ENCODE data around the gene SEC14L5.

The SEC14L5 gene

DNA sequence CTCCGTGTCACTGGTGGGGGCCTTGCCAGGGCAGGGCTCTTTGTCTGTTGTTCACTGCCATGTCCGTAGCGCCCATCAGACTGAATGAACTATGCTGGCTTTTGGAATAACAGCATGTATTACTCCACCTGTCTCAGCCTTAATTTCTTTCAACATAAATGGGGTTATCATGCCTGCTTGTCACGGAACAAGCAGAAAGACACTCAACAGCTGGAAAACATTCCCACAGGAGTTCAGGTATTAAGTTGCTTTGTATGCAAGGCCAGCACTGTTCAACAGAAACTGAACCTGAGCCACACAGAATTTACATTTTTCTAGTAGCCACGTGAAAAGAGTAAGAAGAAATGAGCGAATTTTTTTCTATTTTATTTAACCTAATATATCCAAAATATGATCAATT, 34.3 kb upstream of the SEC14L5 start:
- TF ChIP-seq GATA2 (IDR thresholded peaks at IDR 0.05; ENCODE audit: low read depth, low read length) (no peak), GATA3 (IDR thresholded peaks at IDR 0.05; ENCODE audit: low read depth, low read length) (no peak)

GRCh38 chr16:4924593-4925292, 33.4 kb upstream of the SEC14L5 start:
- TF ChIP-seq GATA3 (IDR thresholded peaks at IDR 0.05; ENCODE audit: low read depth, low read length) (no peak), GATA2 (IDR thresholded peaks at IDR 0.05; ENCODE audit: low read depth, low read length) (no peak)

- TF ChIP-seq GATA3 (IDR thresholded peaks at IDR 0.05; ENCODE audit: low read depth, low read length) (no peak), GATA2 (IDR thresholded peaks at IDR 0.05; ENCODE audit: low read depth, low read length) (no peak)
These were observed 32.9 kb upstream of the SEC14L5 start for GRCh38 chr16:4925293-4925607.

GRCh38 chr16:4925791-4926190, 32.3 kb upstream of the SEC14L5 start:
- no peak for TF ChIP-seq GATA2 (IDR thresholded peaks at IDR 0.05; ENCODE audit: low read depth, low read length)
- no peak for TF ChIP-seq GATA3 (IDR thresholded peaks at IDR 0.05; ENCODE audit: low read depth, low read length)

- TF ChIP-seq GATA2 (IDR thresholded peaks at IDR 0.05; ENCODE audit: low read depth, low read length) = no peak
- TF ChIP-seq GATA3 (IDR thresholded peaks at IDR 0.05; ENCODE audit: low read depth, low read length) = no peak
These were observed 31.2 kb upstream of the SEC14L5 start for GRCh38 chr16:4926928-4927327.

- no peak for TF ChIP-seq GATA2 (IDR thresholded peaks at IDR 0.05; ENCODE audit: low read depth, low read length)
- no peak for TF ChIP-seq GATA3 (IDR thresholded peaks at IDR 0.05; ENCODE audit: low read depth, low read length)
These were observed 30.5 kb upstream of the SEC14L5 start for GRCh38 chr16:4927661-4928060.

DNA sequence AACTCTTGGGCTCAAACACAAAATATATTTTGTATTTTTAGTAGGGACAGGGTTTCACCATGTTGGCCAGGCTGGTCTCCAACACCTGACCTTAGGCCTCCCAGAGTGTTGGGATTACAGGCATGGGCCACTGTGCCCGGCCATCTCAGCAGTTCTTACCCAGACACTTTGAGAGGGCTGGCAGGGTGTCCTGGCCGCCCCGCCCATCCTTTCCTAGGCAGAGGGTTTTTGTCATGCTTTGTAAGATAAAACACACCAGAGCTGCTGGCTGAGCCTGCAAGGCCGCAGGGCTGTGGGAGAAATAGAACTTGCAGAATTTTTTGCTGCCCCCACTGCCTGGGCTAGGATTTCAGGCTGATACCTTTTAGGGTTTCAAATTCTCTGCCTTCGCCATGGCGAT, 29.9 kb upstream of the SEC14L5 start:
- no peak for TF ChIP-seq GATA3 (IDR thresholded peaks at IDR 0.05; ENCODE audit: low read depth, low read length)
- TF ChIP-seq GATA2 (IDR thresholded peaks at IDR 0.05; ENCODE audit: low read depth, low read length) = no peak

DNA sequence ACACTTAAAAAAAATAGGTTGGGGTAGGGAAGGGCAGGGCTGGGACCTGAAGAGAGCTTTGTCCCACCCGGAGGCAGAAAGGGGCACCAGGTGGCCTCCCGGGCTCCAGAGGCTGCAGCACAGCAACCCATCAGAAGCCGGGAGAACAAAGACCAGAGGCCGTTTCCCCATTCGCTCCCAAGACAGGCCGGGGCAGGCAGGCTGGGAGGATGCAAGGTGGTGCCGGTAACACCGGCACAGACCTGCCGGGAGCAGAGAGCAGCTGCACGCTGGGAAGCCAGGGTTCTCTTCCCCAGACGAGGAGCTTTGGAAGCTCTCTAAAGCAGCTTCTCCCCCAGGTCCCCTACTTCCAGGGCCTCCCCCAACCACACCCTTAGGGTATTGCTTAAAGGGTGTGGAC, 26.7 kb upstream of the SEC14L5 start:
- no peak for TF ChIP-seq GATA3 (IDR thresholded peaks at IDR 0.05; ENCODE audit: low read depth, low read length)
- no peak for TF ChIP-seq GATA2 (IDR thresholded peaks at IDR 0.05; ENCODE audit: low read depth, low read length)

DNA sequence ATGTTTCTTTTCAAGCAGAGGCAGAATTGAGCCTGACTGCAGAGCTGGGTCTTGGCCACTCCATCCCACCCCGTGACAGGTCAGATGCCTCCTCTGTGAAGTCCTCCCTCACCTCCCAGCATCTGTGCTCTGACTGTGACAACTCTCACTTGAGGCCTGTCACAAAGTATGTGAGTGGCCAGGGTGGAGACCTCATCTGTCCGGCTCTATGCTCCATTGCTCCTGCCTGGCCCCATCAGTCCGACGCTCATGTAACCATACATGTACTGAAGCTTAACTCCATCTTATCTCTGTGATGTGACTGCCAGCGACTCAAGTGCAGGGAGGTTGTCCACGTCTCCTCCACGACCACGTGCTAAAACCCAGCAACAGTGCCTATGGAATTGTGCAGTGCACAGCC, 24.7 kb upstream of the SEC14L5 start:
- TF ChIP-seq GATA2 (IDR thresholded peaks at IDR 0.05; ENCODE audit: low read depth, low read length) (no peak), GATA3 (IDR thresholded peaks at IDR 0.05; ENCODE audit: low read depth, low read length) (no peak)

DNA sequence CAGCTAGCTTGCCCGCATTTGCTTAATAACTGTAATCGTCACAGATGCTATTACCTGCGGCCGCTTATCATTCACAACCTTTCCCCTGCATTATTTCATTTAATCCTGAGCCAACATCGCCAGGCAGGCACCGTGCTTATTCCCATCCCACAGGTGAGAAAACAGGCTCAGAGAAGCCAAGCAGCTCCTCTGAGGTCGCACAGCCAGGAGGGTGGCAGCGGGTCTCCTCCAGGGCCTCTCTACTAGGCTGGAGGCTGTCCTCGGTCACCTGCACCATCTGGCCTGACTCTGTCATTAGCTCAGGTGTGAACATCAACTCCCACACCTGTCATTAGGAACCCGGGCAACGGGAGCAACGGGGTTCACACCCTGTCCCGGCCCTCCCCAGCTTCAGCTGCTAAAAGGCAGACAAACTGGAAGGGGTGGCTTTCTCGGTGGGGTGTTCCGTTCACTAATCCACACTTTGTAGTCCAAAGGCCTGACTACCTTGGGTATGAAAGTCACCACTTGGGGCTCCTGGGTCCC, 24.2 kb upstream of the SEC14L5 start:
- TF ChIP-seq GATA3 (IDR thresholded peaks at IDR 0.05; ENCODE audit: low read depth, low read length) (no peak), GATA2 (IDR thresholded peaks at IDR 0.05; ENCODE audit: low read depth, low read length) (no peak)

- no peak for TF ChIP-seq GATA2 (IDR thresholded peaks at IDR 0.05; ENCODE audit: low read depth, low read length)
- TF ChIP-seq GATA3 (IDR thresholded peaks at IDR 0.05; ENCODE audit: low read depth, low read length) = no peak
These were observed 23.5 kb upstream of the SEC14L5 start for GRCh38 chr16:4934591-4934990.

DNA sequence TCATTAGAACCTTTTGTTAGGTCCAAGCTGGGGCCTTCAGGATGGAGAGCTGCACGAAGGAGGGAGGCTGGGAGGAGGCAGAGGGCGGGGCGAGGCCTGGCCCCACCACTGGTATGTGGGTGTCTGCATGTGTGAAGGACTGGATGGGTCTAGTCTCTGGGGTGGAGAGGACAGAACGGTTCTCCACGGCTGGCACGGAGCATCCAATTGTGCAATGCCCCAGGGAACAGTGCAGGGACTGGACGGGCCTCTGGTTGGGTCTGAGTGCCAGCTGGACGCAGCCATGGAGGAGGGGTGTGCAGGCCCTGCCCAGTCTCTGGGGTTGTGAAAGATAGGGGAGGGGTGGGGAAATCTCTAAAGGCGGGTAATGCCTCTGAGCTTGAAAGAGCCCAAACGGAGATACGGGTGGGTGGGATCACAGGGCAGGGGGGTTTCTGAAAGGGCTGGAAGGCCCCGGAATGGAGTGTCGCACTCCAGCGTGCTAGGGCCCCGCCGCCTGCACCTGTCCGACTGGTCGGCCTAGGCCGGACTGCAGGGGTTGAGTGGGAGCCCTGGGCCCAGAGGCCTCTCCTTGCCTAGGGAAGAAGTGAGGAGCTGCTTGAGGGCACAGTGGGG, 22.8 kb upstream of the SEC14L5 start:
- TF ChIP-seq GATA2 (IDR thresholded peaks at IDR 0.05; ENCODE audit: low read depth, low read length) (no peak), GATA3 (IDR thresholded peaks at IDR 0.05; ENCODE audit: low read depth, low read length) (no peak)

GRCh38 chr16:4936181-4936990, 21.7 kb upstream of the SEC14L5 start:
- no peak for TF ChIP-seq GATA2 (IDR thresholded peaks at IDR 0.05; ENCODE audit: low read depth, low read length)
- no peak for TF ChIP-seq GATA3 (IDR thresholded peaks at IDR 0.05; ENCODE audit: low read depth, low read length)

DNA sequence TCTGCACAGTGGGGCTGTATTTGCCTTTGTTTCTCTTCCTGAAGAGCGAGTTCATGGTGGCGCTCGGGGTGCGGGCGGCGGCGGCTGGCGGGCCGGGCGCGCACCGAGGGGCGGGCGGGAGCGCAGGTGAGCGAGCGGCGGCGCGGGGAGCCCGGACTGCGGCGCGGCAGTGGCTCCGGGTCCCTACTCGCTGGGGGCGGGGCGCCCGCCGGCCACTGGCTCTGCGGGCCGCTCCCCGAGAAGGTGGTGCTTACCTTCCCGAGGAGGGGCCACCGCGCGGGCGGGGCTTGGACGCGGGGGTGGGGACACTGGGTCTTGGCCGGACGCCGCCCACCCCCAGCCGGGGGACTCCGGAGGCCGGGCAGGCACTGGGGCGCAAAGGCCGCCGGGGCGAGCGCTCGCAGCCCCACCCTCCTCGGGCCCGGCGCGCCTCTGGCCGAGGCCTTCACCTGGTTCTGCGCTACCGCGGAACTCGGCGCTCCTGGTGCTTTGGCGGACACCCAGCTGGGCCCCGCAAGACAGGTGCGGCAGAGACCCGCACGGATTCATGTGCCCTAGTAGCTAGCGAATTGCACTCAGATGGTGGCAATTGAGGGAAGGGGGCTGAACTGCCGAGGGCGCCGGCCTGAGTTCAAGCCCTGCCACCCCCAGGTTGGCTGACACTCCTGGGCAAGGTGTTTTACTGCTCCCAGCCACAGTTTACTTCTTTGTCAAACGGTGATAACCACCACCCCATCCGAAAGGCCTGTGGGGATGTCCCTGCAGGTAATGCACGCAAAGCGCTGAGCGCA, 20.9 kb upstream of the SEC14L5 start, which contains the start of gene PPL:
Gene PPL, minus strand, starts transcription at position 158 of the 791 bp plus-strand sequence. Its CDS starts 103 bp downstream, at position 55.
- no peak for TF ChIP-seq GATA3 (IDR thresholded peaks at IDR 0.05; ENCODE audit: low read depth, low read length)
- TF ChIP-seq GATA2 (IDR thresholded peaks at IDR 0.05; ENCODE audit: low read depth, low read length) = no peak
